ENCODE measurements around the gene FITM1.

Gene FITM1

DNA sequence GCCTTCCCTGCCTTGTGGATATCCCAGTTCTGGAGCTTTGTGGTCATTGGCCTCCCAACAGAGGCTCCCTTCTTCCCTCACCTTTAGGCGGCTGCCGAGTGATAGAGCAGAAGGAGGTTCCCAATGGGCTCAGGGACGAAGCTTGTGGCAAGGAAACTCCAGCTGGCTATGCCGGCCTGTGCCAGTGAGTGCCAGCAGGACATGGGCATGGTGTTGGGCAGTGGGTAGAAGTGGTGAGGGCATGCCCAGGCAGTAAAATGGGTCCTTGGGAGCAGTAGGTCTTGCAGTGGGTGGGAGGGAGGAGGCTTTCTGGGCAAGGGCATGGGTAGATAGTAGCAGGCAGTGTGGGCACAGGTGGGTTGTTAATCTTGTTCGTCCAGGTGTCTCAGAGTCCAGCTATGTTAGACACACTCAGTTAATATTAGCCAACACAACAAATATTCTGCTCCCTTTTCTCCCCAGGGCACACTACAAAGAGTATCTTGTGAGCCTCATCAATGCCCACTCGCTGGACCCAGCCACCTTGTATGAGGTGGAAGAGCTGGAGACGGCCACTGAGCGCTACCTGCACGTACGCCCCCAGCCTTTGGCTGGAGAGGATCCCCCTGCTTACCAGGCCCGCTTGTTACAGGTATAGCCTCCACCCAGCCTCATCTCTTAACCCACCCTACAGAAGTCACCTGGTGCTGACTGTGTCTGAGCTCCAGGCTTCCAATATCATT, 29.5 kb downstream of the FITM1 start:
- no peak for DNase-seq

DNA sequence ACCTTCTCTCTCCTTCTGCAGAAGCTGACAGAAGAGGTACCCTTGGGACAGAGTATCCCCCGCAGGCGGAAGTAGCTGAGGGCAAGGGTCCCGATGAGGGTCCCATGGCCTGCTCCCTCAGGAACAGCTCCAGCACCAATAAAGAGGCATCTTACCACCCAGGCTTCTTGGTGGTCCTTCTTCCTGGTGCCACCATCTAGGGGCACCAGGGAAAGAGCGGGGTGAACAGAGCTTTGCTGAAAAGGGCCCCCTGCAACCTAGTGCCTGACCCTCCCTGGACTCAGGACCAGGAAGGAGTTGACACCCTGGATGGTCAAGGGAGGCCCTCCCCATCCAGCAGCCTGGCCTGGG, 30.0 kb downstream of the FITM1 start:
- no peak for DNase-seq

DNA sequence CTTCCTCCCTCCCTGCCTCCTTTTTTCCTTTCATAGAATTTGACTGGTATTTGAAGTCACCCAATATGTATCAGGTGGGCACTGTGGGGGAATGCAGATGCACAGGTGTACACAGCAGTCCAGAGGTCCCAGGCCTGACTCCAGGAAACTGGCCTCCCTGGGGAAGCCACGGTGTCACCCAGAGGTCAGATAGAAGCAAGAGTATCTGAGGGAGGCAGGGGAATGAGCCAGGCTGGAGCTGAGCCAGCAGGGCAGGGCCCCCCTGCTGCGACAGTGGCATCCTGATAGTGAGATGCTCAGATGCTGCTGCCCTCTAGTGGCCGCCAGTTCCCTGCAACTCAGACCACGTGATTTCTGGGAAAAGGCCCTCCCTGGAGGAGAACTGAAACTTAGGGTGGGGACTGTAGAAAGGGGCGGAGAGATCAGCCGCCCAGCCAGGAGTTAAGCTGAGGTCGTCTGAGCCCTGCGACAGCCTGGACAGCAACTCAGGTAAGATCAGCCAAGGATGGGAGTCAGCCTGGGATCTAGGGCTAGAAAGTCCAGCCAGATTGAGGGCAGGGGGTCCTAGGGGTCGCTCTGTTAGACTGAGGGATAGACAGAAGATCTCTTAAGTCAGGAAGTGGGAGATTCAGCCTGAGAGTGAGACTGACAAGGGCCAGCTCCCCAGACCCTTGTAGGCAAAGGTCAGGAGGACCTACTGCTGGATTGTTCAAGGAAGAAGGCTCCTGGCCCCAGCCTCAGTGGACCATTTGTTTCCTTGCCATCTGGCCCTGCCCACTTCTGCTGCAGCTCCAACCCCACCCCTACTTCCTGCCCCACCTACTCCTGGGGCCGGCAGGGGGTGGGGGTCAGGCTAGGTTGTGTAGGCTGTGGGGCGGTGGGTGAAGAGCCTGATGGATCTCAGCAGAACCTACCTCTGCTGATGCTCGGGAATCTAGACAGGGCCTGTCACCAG, 30.7 kb downstream of the FITM1 start, which contains the start of gene IRF9:
Gene IRF9 (plus strand): TSS at position 416 of the 955 bp plus-strand sequence. CDS start 880 bp downstream, outside the sequence.
- DNase-seq = peak; percentile 43 to 99 (median 92)

DNA sequence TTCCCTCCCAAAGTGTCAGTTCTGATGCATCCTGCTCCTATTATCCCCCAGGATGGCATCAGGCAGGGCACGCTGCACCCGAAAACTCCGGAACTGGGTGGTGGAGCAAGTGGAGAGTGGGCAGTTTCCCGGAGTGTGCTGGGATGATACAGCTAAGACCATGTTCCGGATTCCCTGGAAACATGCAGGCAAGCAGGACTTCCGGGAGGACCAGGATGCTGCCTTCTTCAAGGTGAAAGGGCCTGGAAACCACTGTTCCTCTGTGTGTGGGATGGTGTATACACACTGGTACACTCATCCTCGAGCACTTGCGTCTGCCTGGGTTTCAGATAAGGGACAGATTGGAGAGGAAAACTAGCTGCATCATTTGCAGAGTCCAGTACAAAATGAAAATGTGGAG, 31.6 kb downstream of the FITM1 start:
- DNase-seq = peak in 2 of 58 donors; percentile 10 to 35

DNA sequence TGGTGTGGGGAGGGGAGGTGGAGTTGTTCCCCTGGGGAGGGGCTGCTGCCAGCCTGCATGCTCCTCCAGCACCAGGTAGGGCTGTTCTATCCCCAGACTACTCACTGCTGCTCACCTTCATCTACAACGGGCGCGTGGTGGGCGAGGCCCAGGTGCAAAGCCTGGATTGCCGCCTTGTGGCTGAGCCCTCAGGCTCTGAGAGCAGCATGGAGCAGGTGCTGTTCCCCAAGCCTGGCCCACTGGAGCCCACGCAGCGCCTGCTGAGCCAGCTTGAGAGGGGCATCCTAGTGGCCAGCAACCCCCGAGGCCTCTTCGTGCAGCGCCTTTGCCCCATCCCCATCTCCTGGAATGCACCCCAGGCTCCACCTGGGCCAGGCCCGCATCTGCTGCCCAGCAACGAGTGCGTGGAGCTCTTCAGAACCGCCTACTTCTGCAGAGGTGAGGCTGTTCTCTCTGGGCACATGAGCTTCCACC, 34.1 kb downstream of the FITM1 start:
- no peak for DNase-seq

DNA sequence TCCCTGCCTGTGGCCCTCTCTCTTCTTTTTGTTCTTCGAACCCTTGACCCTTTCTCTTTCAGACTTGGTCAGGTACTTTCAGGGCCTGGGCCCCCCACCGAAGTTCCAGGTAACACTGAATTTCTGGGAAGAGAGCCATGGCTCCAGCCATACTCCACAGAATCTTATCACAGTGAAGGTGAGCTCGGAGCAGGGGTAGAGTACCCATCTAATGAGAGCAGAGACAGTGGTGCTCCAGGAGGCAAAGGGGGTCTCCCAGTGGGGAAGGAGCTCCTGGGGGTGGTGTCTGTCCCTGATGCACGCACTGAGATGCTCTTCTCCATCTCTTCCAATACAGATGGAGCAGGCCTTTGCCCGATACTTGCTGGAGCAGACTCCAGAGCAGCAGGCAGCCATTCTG, 35.3 kb downstream of the FITM1 start:
- DNase-seq = no peak

DNA sequence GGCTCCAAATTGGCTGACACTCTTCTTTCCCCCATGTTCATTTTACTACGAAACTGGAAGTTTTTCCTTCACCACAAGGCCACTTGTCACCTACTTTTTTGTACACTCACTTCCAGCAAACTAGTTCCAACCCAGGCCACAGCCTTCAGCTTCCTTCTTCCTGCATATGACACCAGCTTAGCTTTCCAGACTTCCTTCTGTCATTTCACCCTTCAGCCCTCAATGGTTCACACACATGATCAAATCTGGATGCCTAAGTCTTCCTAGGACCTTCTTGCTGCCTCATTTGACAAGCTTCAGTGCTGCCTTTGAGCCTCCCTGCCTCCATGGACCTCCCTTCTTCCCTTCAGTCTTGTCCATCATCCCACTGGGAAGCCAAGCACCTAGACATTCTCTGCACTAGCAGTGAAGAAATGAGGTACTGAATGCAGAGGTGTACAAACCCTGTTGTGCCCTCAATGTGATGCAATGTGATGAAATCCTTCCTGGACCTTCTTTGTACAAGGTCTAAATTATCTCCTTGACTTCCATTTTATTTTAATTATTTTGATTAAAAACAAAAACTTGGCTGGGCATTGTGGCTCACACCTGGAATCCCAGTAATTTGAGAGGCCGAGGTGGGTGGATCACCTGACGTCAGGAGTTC, 37.1 kb downstream of the FITM1 start:
- no peak for DNase-seq

DNA sequence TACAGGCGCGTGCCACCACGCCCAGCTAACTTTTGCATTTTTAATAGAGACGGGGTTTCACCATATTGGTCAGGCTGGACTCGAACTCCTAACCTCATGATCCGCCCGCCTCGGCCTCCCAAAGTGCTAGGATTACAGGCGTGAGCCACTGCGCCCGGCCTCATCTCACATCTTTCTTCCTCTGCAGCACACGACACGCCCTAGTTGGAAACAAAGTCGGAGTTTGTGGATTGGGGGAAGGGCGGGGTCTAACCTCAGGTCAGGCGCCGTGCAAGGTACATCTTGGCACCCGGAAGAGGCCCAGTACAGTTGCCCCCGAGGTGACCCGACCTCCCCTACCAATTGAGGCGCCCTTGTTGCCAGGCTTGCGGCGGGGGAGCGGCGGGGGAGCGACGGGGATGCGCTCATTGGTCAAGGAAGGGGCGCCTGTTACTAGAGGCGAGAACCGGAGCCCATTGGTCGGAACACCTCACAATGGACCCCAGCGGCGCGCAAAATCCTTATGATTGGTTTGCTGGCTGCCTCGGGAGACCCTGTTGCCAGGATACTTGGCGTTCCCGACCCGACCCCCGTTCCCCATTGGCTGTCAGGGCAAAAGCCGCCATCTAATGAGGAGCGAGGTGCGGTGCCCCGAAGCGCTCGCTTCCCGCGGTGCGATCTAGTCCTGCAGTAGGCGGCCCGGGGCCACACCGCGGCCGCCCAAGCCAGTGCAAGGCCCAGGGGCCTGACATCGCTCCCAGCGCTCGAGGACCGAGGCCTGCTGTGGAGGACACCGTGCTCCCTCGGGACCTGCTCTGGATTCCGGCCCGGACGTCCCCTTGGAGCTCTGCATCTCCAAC, 41.2 kb downstream of the FITM1 start, which contains the start of gene REC8:
Gene REC8 (plus strand): TSS at position 659 of the 839 bp plus-strand sequence. CDS start 473 bp downstream, outside the sequence.
- peak; percentile 63 to 98 (median 91) for DNase-seq

DNA sequence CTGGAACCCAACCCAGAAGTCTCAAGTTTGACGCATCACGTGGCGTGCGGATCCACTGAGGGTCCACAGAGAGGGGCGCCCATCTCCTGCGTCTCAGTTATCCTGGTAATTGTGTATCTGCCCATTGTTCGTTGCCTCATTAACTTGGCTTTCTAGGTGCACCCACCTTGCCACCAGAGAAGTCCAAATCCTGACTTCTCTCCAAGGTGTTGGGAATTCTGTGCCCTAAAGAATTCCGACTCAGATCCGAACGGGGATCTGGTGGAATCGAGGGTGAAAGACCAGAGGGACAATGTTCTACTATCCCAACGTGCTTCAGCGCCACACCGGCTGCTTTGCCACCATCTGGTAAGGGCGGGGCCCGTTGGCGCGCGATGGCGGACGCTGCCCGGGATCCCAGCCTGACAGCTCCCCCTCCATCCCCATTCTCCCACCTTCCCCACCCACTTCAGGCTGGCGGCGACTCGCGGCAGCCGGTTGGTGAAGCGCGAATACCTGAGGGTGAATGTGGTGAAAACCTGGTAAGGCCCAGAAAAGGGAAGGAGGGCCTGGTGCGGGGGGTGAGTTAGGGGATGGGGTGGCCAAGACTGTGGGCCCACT, 41.9 kb downstream of the FITM1 start:
- DNase-seq = peak in 9 of 58 donors; percentile 8 to 48 (median 36)

DNA sequence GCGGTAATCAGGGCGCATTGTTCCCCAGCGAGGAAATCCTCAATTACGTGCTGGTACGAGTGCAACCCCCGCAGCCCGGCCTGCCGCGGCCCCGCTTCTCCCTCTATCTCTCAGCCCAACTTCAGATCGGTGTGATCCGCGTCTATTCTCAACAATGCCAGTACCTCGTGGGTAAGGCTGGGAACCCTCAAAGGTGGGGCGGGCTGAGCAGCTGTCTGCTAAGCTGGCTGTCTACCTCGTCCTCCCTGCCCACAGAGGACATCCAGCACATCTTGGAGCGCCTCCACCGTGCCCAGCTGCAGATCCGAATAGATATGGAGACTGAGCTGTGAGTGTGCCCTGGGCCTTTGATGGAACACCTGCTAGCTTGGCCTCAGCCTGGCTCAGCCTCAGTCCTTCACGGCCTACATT, 42.4 kb downstream of the FITM1 start:
- peak in 9 of 58 donors; percentile 20 to 48 (median 27) for DNase-seq

DNA sequence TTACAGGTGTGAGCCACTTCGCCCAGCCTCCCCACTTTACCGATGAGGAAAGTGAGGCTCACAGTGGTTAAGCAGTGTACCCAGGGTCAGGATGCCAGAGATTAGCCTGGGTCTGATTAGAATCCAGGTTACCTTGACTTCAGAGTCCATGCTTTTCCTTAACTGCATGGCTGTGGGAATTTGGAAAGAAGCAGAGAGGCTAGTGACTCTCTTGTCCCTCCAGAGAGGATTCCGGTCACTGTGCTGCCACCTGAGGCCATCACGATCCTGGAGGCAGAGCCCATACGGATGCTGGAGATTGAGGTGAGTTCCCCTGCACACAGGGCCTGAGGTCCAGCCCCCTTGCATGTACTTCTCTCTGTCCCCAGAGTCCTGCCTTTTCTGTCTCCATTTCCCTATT, 46.1 kb downstream of the FITM1 start:
- DNase-seq = no peak

DNA sequence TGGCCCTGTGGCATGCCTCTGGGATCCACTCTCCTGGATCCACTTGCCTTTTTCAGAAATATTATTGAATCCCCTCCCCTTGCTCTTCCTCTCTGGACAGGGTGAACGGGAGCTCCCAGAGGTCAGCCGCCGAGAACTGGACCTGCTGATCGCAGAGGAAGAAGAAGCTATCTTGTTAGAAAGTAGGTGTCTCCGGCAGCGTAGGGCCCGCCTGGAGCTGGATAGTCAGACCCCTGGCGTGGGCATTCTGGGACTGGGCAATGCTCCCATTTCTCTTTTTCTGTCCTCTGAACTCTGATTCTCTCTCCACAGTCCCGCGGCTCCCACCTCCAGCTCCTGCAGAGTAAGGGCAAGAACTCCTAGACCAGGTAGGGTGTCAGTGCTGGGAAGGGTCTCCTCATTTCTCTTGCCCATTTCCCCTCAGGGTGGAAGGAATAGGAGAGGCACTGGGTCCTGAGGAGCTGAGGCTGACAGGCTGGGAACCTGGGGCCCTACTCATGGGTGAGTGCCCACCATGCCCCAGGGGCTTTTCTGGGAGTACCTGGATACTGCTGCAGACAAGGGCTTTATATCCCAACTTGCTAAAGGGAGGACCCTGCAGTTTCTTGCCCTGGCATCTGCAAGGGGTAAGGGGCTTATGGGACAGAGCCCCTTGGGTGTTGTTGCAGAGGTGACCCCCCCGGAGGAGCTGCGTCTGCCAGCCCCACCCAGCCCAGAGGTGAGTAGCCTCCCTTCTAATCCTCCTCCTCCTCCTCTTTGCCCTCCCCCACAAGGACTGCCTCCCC, 46.8 kb downstream of the FITM1 start:
- DNase-seq = no peak

DNA sequence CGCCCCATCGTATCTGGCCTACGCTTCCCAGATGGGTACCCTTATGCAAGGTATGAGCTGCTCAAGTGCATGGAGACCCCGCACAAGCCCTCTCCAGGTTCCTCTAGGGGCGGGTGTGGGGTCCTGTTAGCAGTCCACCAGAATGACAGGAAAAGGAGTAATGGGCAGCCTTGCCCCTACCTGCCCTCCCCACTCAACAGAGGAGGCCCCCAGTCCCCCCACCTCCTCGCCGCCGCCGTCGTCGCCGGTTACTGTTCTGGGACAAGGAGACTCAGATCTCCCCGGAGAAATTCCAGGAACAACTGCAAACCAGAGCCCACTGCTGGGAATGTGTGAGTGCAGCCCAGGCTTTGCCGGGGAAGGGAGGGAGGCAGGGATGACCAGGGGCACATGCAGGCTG, 47.4 kb downstream of the FITM1 start:
- no peak for DNase-seq

DNA sequence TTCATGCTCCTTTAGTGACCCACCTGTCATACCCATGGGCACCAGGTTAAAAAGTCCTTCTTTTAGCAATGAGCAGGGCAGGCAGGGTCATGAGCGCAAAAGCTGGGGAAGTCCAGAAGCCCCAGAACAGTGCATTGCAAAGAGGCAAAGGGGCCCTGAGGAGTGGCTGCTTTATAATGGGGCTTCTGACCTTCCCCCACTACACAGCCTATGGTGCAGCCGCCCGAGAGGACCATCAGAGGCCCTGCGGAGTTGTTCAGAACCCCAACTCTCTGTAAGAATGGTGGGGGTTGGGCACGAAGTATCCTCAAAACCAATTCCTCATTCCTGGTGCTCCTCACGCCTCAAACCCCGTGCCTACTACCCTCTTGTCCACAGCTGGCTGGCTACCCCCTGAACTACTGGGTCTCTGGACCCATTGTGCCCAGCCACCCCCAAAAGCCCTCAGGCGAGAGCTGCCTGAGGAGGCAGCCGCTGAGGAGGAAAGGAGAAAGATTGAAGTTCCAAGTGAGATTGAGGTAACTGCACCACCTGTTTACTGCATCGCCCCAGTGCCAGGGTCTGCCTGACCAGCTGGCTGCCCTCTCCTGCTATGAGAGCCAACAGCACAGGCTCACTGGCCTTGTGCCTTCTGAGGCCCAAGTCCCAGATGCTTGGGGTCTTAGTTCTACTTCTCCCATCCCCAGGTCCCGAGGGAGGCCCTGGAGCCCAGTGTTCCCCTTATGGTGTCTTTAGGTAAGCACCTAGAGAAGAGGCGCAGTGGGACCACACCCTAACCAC, 48.1 kb downstream of the FITM1 start:
- DNase-seq = no peak

DNA sequence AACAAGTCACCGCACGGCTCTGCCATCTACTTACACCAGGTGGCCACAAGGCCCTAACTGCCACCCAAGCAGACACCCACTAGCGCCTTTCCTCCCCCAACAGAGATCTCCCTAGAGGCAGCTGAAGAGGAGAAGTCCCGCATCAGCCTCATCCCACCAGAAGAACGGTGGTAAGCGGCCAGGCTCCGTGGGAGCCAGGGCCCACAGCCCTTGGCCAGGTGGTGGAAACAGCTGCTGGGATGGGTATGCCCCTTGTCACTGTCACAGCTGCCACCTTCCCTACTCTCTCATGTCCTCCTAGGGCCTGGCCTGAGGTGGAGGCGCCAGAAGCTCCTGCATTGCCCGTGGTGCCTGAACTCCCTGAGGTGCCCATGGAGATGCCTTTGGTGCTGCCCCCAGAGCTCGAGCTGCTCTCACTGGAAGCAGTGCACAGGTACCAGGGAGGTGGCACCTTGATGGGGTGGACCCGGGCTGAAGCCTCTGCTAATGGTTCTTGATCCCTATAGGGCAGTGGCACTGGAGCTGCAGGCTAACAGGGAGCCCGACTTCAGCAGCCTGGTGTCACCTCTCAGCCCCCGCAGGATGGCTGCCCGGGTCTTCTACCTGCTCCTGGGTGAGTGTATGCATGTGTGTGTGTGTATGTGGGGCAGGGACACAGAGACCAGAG, 49.0 kb downstream of the FITM1 start:
- no peak for DNase-seq

DNA sequence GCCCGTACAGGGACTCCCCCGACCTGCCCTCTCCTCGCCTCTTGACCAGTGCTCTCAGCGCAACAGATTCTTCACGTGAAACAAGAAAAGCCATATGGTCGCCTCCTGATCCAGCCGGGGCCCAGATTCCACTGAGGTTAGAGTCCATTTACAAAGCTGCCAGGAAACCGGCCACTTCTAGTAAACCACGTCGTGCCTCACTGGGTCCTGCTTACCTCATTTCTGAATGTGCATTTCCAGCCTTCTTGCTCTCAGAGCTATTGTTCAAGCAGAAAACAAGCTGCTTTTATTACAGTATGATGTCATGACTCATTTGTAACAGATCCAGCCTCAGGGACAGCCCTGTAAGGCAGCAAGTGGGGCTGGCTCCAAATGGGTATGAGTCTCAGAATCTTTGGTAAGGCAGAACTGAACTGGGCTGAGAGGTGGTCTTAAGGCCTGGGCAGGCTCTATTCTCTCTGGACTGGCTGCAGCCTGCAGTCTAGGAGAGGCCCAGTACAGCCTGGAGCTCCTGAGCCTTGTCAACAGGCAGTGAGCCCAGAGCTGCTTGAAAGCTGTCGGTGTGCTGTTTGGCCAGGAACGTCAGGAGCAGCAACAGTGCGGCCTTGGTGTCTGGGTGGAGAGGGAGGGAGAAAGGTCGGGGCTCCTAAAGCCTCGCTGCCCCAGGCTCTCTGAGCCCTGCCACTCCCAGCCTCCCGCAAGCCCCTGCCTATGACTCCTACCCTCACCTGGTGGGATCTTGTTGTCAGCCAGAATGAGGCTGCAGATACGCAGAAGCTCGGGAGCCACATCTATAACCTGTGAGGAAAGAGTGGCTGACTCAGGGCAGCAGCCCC, 49.7 kb downstream of the FITM1 start:
- peak in 22 of 58 donors; percentile 10 to 75 (median 34) for DNase-seq

Data from anterior cingulate cortex (tissue), 58 donors.